Uterus (tissue), 4 donors: ENCODE data around the gene TERB1. TPM values are rescaled to one million over a fixed set of nuclear protein-coding genes. Genes with fewer than 3 reads are reported as not detected.

Experiments
- DNase-seq, 2 donors: peaks; one replicate each; pipeline ENCODE4 v3.0.0-alpha.2; 2019 to 2020
- H3K27ac ChIP-seq, 2 donors: fragments of 200-600 bp; sonication (generic); 1 replicate in 1 of 2; 2 replicates in 1 of 2; pipeline ENCODE4 v1.5.1; 2016 to 2018
- H3K27me3 ChIP-seq, 2 donors: fragments of 200-600 bp; sonication (generic); one replicate each; pipeline ENCODE4 v1.5.1; 2018 to 2019; ENCODE audit warnings: control low read depth in 1 of 2
- H3K36me3 ChIP-seq, 2 donors: fragments of 200-600 bp; sonication (generic); one replicate each; pipeline ENCODE4 v1.5.1; 2019; ENCODE audit warnings: control low read depth in 1 of 2
- H3K4me1 ChIP-seq, 2 donors: fragments of 200-600 bp; sonication (generic); one replicate each; pipeline ENCODE4 v1.5.1; 2018 to 2019; ENCODE audit warnings: control low read depth in 1 of 2
- H3K4me3 ChIP-seq, 2 donors: fragments of 200-600 bp; sonication (generic); 1 replicate in 1 of 2; 2 replicates in 1 of 2; pipeline ENCODE4 v1.5.1; 2018 to 2019; ENCODE audit warnings: mild to moderate bottlenecking in 1 of 2
- H3K9me3 ChIP-seq, 2 donors: fragments of 200-600 bp; sonication (generic); one replicate each; pipeline ENCODE4 v1.5.1; 2019; ENCODE audit warnings: control low read depth in 1 of 2
- CTCF ChIP-seq, 4 experiments: fragments of 200-600 bp in 2 of 4; fragments of 450-650 bp in 2 of 4; sonication (generic) in 2 of 4; IDR thresholded peaks; one replicate each; pipeline ENCODE4 v1.5.1; 2016 to 2019; ENCODE audit warnings: antibody characterized with exemption in 4 of 4, mild to moderate bottlenecking in 2 of 4, moderate library complexity in 1 of 4
- POLR2A ChIP-seq, 2 donors: fragments of 450-650 bp; IDR thresholded peaks; one replicate each; pipeline ENCODE4 v1.6.1; 2016; ENCODE audit warnings: antibody characterized with exemption in 2 of 2, mild to moderate bottlenecking in 1 of 2, moderate library complexity in 1 of 2
- intact Hi-C: fragments of 100-400 bp; cut with DNase I; formaldehyde crosslinking; loops from one replicate; pipeline ENCODE4 v1.15.1; 2023; ENCODE audit warnings: low total_unique reads
- total RNA-seq, 4 donors: library from RNA; depleted of rRNA in 3 of 4; stranded (reverse); fragments of >200 nt in 3 of 4; gene quantifications; one replicate each; pipeline versions ENCODE4 v1.1.0 to v1.2.4, GENCODE V29; 2014 to 2023
- donor health status: DM: yes; HTN: yes; CAD: no.

Gene TERB1
- total RNA-seq, 4 donors from 2014 or later = 0.21 to 0.83 TPM; not detected in 2

GRCh38 chr16:66786551-66786950 is 14.8 kb downstream of the TERB1 start:
- H3K27me3 ChIP-seq = no peaks in the 10 kb centered on the region
- no peaks in the 10 kb centered on the region for H3K36me3 ChIP-seq
- DNase-seq = no peak
- H3K27ac ChIP-seq = no peak overlapping the region
- TF ChIP-seq POLR2A (IDR thresholded peaks at IDR 0.05) (no peak), CTCF (IDR thresholded peaks at IDR 0.05) (no peak)
- H3K9me3 ChIP-seq = no peaks in the 10 kb centered on the region
- intact Hi-C loops = no loop called here
- H3K4me3 ChIP-seq = no peak overlapping the region
- H3K4me1 ChIP-seq = no peaks in the 10 kb centered on the region

- H3K9me3 ChIP-seq = no peaks in the 10 kb centered on the region
- TF ChIP-seq POLR2A (IDR thresholded peaks at IDR 0.05) (no peak), CTCF (IDR thresholded peaks at IDR 0.05) (no peak)
- H3K36me3 ChIP-seq = no peaks in the 10 kb centered on the region
- no peak overlapping the region for H3K4me3 ChIP-seq
- no peaks in the 10 kb centered on the region for H3K27me3 ChIP-seq
- H3K27ac ChIP-seq = no peak overlapping the region
- intact Hi-C loops = no loop called here
- no peak for DNase-seq
- no peaks in the 10 kb centered on the region for H3K4me1 ChIP-seq
Observed at GRCh38 chr16:66776457-66776856, 24.9 kb downstream of the TERB1 start.

- Histone ChIP-seq H3K36me3 (no peaks in the 10 kb centered on the region), H3K27me3 (no peaks in the 10 kb centered on the region), H3K9me3 (no peaks in the 10 kb centered on the region), H3K4me1 (no peaks in the 10 kb centered on the region), H3K27ac (no peak overlapping the region), H3K4me3 (no peak overlapping the region)
- intact Hi-C loops = no loop called here
- no peak for TF ChIP-seq CTCF (IDR thresholded peaks at IDR 0.05)
- TF ChIP-seq POLR2A (IDR thresholded peaks at IDR 0.05) = no peak
- no peak for DNase-seq
Observed at GRCh38 chr16:66774981-66775380, 26.4 kb downstream of the TERB1 start.

- intact Hi-C loops = no loop called here
- Histone ChIP-seq H3K4me3 (no peak overlapping the region), H3K27me3 (no peaks in the 10 kb centered on the region), H3K4me1 (no peaks in the 10 kb centered on the region), H3K9me3 (no peaks in the 10 kb centered on the region), H3K36me3 (no peaks in the 10 kb centered on the region), H3K27ac (no peak overlapping the region)
- TF ChIP-seq POLR2A (IDR thresholded peaks at IDR 0.05) (no peak), CTCF (IDR thresholded peaks at IDR 0.05) (no peak)
- DNase-seq = no peak
Observed at GRCh38 chr16:66758086-66758485, 43.3 kb downstream of the TERB1 start.

- Histone ChIP-seq H3K9me3 (no peaks in the 10 kb centered on the region), H3K27me3 (no peaks in the 10 kb centered on the region), H3K36me3 (no peaks in the 10 kb centered on the region), H3K4me3 (no peak overlapping the region), H3K4me1 (peaks cover 0 to 10% of the 10 kb centered on the region in 2 donors), H3K27ac (no peak overlapping the region)
- TF ChIP-seq CTCF (IDR thresholded peaks at IDR 0.05) (no peak), POLR2A (IDR thresholded peaks at IDR 0.05) (no peak)
- intact Hi-C loops = no loop called here
- DNase-seq = no peak
Observed at GRCh38 chr16:66754819-66755218, 46.6 kb downstream of the TERB1 start.
